HEK293 (cell line): Measurements from ENCODE around the gene BDP1.

ENCODE experiments used
- CTCF ChIA-PET: fragments of 350-600 bp; formaldehyde crosslinking; extraction: SDS; loops from one replicate; lab custom pipeline; 2021; ENCODE audit warnings: antibody characterized with exemption; lab: Yijun Ruan, JAX
- POLR2A ChIA-PET: fragments of 300-600 bp; formaldehyde crosslinking; extraction: SDS; loops from one replicate; lab custom pipeline; 2020; ENCODE audit warnings: antibody characterized with exemption, inconsistent platforms; lab: Yijun Ruan, JAX
- H3K27ac ChIP-seq: fragments of 200-500 bp; sonication (Bioruptor generic); 2 replicates; pipeline ENCODE4 v1.5.1; 2014; ENCODE audit warnings: low read depth, low read length, control low read depth, inconsistent platforms; ENCODE audit errors: extremely low read depth
- H3K36me3 ChIP-seq, 2 experiments: fragments of 200-500 bp in 1 of 2; sonication (Bioruptor generic) in 1 of 2; 1 replicate in 1 of 2; 2 replicates in 1 of 2; pipeline ENCODE4 v1.5.1; 2014 to 2017; ENCODE audit warnings: inconsistent platforms in 2 of 2, low read length in 2 of 2; ENCODE audit not compliant: control insufficient read depth in 2 of 2, insufficient read depth in 1 of 2
- H3K4me1 ChIP-seq: fragments of 200-500 bp; sonication (Bioruptor generic); 2 replicates; pipeline ENCODE4 v1.5.1; 2014; ENCODE audit warnings: mild to moderate bottlenecking, low read length, inconsistent platforms; ENCODE audit not compliant: control insufficient read depth, insufficient read depth
- H3K4me3 ChIP-seq: 2 replicates; pipeline ENCODE4 v1.5.1; 2011; ENCODE audit warnings: low read depth, mild to moderate bottlenecking, control low read depth, low read length, moderate library complexity
- H3K9me3 ChIP-seq: fragments of 200-500 bp; sonication (Bioruptor generic); 2 replicates; pipeline ENCODE4 v1.5.1; 2014; ENCODE audit warnings: low read depth, low read length, inconsistent platforms; ENCODE audit not compliant: control insufficient read depth, insufficient read depth
- ATF2 ChIP-seq: fragments of 450-650 bp; formaldehyde crosslinking; IDR thresholded peaks from 2 replicates; pipeline ENCODE4 v1.5.1; 2016; ENCODE audit warnings: missing biosample characterization, missing genetic modification characterization, low read depth
- EGR2 ChIP-seq: fragments of 450-650 bp; formaldehyde crosslinking; IDR thresholded peaks from 2 replicates; pipeline ENCODE4 v1.5.1; 2016; ENCODE audit warnings: low read depth, missing biosample characterization, missing genetic modification characterization
- FEZF1 ChIP-seq: fragments of 450-650 bp; formaldehyde crosslinking; IDR thresholded peaks from 2 replicates; pipeline ENCODE4 v1.5.1; 2016; ENCODE audit warnings: missing biosample characterization, missing genetic modification characterization
- GFI1B ChIP-seq: fragments of 450-650 bp; formaldehyde crosslinking; IDR thresholded peaks from 2 replicates; pipeline ENCODE4 v1.5.1; 2016; ENCODE audit warnings: missing biosample characterization, missing genetic modification characterization
- GLIS1 ChIP-seq: fragments of 450-650 bp; formaldehyde crosslinking; IDR thresholded peaks from 2 replicates; pipeline ENCODE4 v1.5.1; 2016; ENCODE audit warnings: missing biosample characterization, missing genetic modification characterization
- IKZF3 ChIP-seq: fragments of 450-650 bp; IDR thresholded peaks from 2 replicates; pipeline ENCODE4 v1.5.0; 2018; ENCODE audit warnings: missing biosample characterization, mild to moderate bottlenecking, missing genetic modification characterization, moderate library complexity
- KLF1 ChIP-seq: fragments of 450-650 bp; formaldehyde crosslinking; IDR thresholded peaks from 2 replicates; pipeline ENCODE4 v1.5.1; 2016; ENCODE audit warnings: missing biosample characterization, missing genetic modification characterization
- KLF10 ChIP-seq: fragments of 450-650 bp; IDR thresholded peaks from 2 replicates; pipeline ENCODE4 v1.5.1; 2018; ENCODE audit warnings: missing biosample characterization, mild to moderate bottlenecking, missing genetic modification characterization
- KLF9 ChIP-seq: fragments of 450-650 bp; formaldehyde crosslinking; IDR thresholded peaks from 2 replicates; pipeline ENCODE4 v1.5.1; 2016; ENCODE audit warnings: missing biosample characterization, missing genetic modification characterization, low read depth
- MZF1 ChIP-seq: fragments of 450-650 bp; formaldehyde crosslinking; IDR thresholded peaks from 2 replicates; pipeline ENCODE4 v1.5.1; 2017; ENCODE audit warnings: missing biosample characterization, missing genetic modification characterization, borderline replicate concordance
- SETDB1 ChIP-seq: IDR thresholded peaks from one replicate; pipeline ENCODE4 v1.6.1; 2017; ENCODE audit warnings: mild to moderate bottlenecking, low read length, moderate library complexity, mixed read lengths; ENCODE audit not compliant: insufficient read length
- WT1 ChIP-seq: fragments of 450-650 bp; formaldehyde crosslinking; IDR thresholded peaks from 2 replicates; pipeline ENCODE4 v1.5.1; 2016; ENCODE audit warnings: missing biosample characterization, missing genetic modification characterization
- ZBTB1 ChIP-seq: fragments of 450-650 bp; formaldehyde crosslinking; IDR thresholded peaks from 2 replicates; pipeline ENCODE4 v1.5.1; 2016; ENCODE audit warnings: missing biosample characterization, missing genetic modification characterization
- ZFP3 ChIP-seq: fragments of 450-650 bp; formaldehyde crosslinking; IDR thresholded peaks from 2 replicates; pipeline ENCODE4 v1.5.1; 2016; ENCODE audit warnings: low read depth, missing biosample characterization, missing genetic modification characterization
- ZNF133 ChIP-seq: fragments of 450-650 bp; formaldehyde crosslinking; IDR thresholded peaks from 2 replicates; pipeline ENCODE4 v1.5.1; 2016; ENCODE audit warnings: missing biosample characterization, missing genetic modification characterization
- ZNF146 ChIP-seq: fragments of 450-650 bp; formaldehyde crosslinking; IDR thresholded peaks from 2 replicates; pipeline ENCODE4 v1.5.1; 2016; ENCODE audit warnings: missing biosample characterization, missing genetic modification characterization
- ZNF157 ChIP-seq: fragments of 450-650 bp; formaldehyde crosslinking; IDR thresholded peaks from 2 replicates; pipeline ENCODE4 v1.5.1; 2016; ENCODE audit warnings: missing biosample characterization, missing genetic modification characterization
- ZNF175 ChIP-seq: fragments of 450-650 bp; formaldehyde crosslinking; IDR thresholded peaks from 2 replicates; pipeline ENCODE4 v1.5.1; 2016; ENCODE audit warnings: missing biosample characterization, missing genetic modification characterization
- ZNF184 ChIP-seq: fragments of 450-650 bp; IDR thresholded peaks from 2 replicates; pipeline ENCODE4 v1.5.1; 2018; ENCODE audit warnings: missing biosample characterization, mild to moderate bottlenecking, missing genetic modification characterization
- ZNF280D ChIP-seq: fragments of 450-650 bp; formaldehyde crosslinking; IDR thresholded peaks from 2 replicates; pipeline ENCODE4 v1.5.1; 2016; ENCODE audit warnings: missing biosample characterization, missing genetic modification characterization
- ZNF394 ChIP-seq: fragments of 450-650 bp; formaldehyde crosslinking; IDR thresholded peaks from 2 replicates; pipeline ENCODE4 v1.5.1; 2016; ENCODE audit warnings: missing biosample characterization, missing genetic modification characterization, mild to moderate bottlenecking, moderate library complexity, borderline replicate concordance
- ZNF423 ChIP-seq: fragments of 450-650 bp; formaldehyde crosslinking; IDR thresholded peaks from 2 replicates; pipeline ENCODE4 v1.5.1; 2016; ENCODE audit warnings: missing biosample characterization, missing genetic modification characterization
- ZNF449 ChIP-seq: fragments of 450-650 bp; formaldehyde crosslinking; IDR thresholded peaks from 2 replicates; pipeline ENCODE4 v1.5.1; 2017; ENCODE audit warnings: missing biosample characterization, mild to moderate bottlenecking, missing genetic modification characterization, moderate library complexity
- ZNF514 ChIP-seq: fragments of 450-650 bp; formaldehyde crosslinking; IDR thresholded peaks from 2 replicates; pipeline ENCODE4 v1.5.1; 2016; ENCODE audit warnings: missing biosample characterization, missing genetic modification characterization
- ZNF555 ChIP-seq: fragments of 450-650 bp; formaldehyde crosslinking; conservative IDR thresholded peaks from 2 replicates; pipeline ENCODE4 v1.5.1; 2017; ENCODE audit warnings: missing biosample characterization, mild to moderate bottlenecking, missing genetic modification characterization, inconsistent platforms
- ZNF571 ChIP-seq: fragments of 450-650 bp; formaldehyde crosslinking; IDR thresholded peaks from 2 replicates; pipeline ENCODE4 v1.5.0; 2017; ENCODE audit warnings: missing biosample characterization, missing genetic modification characterization
- ZNF600 ChIP-seq: fragments of 450-650 bp; formaldehyde crosslinking; IDR thresholded peaks from 2 replicates; pipeline ENCODE4 v1.5.1; 2016; ENCODE audit warnings: missing biosample characterization, missing genetic modification characterization
- ZNF621 ChIP-seq: fragments of 450-650 bp; formaldehyde crosslinking; IDR thresholded peaks from 2 replicates; pipeline ENCODE4 v1.5.1; 2017; ENCODE audit warnings: missing biosample characterization, missing genetic modification characterization
- ZNF677 ChIP-seq: fragments of 450-650 bp; IDR thresholded peaks from 2 replicates; pipeline ENCODE4 v1.5.0; 2018; ENCODE audit warnings: missing biosample characterization, mild to moderate bottlenecking, missing genetic modification characterization, moderate library complexity
- ZNF777 ChIP-seq: fragments of 450-650 bp; formaldehyde crosslinking; IDR thresholded peaks from 2 replicates; pipeline ENCODE4 v1.5.1; 2017; ENCODE audit warnings: missing biosample characterization, missing genetic modification characterization, borderline replicate concordance
- ZNF843 ChIP-seq: fragments of 450-650 bp; formaldehyde crosslinking; IDR thresholded peaks from 2 replicates; pipeline ENCODE4 v1.5.1; 2016; ENCODE audit warnings: missing biosample characterization, missing genetic modification characterization

Gene BDP1

DNA sequence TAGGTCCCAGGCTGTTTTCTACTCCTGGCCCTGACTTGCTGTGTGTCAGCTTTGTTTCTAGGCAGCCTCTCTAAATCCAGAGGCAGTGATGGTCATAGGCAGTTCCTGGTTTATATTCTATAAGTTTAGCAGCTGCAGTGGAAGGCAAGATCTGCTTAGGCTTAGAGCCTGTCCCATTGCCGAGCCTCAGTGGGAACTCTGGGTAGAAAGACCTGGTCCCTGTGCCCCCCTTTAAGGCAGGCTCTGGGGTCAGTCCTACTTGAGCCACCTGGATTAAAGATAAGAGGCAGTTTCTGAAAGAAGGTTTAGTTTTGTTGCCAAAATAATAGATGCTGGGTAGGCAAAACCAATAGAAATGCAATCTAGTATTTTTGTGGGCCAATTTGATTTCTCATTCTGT is 145.3 kb downstream of the BDP1 start:
- ChIA-PET POLR2A (interaction anchor here (1.3 kb wide), 1 partner anchor 14 kb away, joined by 20 read pairs; the partner anchor contains the start of gene MCCC2), CTCF (interaction anchor here (0.7 to 2.1 kb wide), 16 partner anchors 10 to 157 kb away, joined by 3 to 20 read pairs (median 3); partner anchors contain the start of gene MCCC2)
- Histone ChIP-seq H3K9me3 (no peaks in the 10 kb centered on the region), H3K4me3 (no peak overlapping the region), H3K4me1 (peaks cover 15% of the 10 kb centered on the region), H3K36me3 (peaks cover 45 to 65% of the 10 kb centered on the region in 2 experiments), H3K27ac (peak overlapping the region; percentile 54)
- TF ChIP-seq KLF9 (tag by site-specific recombination) (no peak), ZNF777 (tag by site-specific recombination) (no peak), EGR2 (tag by site-specific recombination) (no peak), SETDB1 (no peak), ZNF175 (no peak), IKZF3 (tag by site-specific recombination) (no peak), ZNF555 (tag by site-specific recombination) (no peak), ZNF514 (tag by site-specific recombination) (no peak), ZNF677 (tag by site-specific recombination) (no peak), KLF1 (tag by site-specific recombination) (no peak), ZNF571 (tag by site-specific recombination) (no peak), ZNF280D (tag by site-specific recombination) (no peak), ZNF423 (tag by site-specific recombination) (no peak), ZNF157 (tag by site-specific recombination) (no peak), ATF2 (tag by site-specific recombination) (no peak), ZNF133 (tag by site-specific recombination) (no peak)

DNA sequence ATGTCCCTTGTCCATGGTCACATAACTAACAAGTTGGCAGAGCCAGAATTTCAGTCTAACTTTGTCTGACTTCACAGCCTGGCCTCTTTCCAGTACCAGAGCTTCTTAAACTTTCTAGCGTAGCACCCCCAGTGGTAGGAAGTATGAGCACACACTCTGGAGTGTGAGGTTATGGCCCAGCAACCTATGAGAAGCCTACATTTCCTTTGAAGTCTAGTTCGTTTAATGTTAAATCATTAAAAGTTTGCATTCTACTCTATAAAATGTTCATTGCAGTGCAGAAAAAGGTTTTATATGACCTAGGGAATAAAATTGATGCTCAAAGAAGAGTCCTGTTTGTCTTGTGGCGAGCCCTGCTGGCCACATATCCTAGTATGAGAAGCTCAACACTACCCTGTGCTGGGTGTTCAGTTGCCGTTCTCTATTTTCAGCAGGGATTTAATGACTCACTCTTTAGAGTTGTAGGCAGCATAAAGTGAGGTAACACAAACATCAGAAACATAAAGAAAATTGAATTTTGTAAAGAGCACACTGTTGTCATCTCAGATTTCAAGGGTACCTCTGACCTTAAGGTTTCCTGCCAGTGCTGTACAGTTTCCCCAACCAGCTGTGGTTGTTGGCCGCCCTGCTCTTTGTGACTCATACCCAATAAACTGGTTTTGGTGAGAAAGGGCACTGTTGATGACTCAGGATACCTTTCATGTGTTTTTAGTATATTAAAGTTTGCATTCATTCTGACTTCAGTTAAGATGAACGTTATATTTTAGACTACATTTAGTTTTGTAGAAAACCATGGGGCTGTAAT is 146.0 kb downstream of the BDP1 start:
- ChIA-PET POLR2A (interaction anchor here (1.3 kb wide), 1 partner anchor 14 kb away, joined by 20 read pairs; the partner anchor contains the start of gene MCCC2), CTCF (interaction anchor here (0.5 to 2.1 kb wide), 18 partner anchors 9 to 732 kb away, joined by 3 to 20 read pairs (median 3); partner anchors contain the start of gene MCCC2)
- peaks cover 15% of the 10 kb centered on the region for H3K4me1 ChIP-seq
- H3K36me3 ChIP-seq = peaks cover 45 to 60% of the 10 kb centered on the region in 2 experiments
- peak overlapping the region; percentile 54 for H3K27ac ChIP-seq
- no peaks in the 10 kb centered on the region for H3K9me3 ChIP-seq
- H3K4me3 ChIP-seq = no peak overlapping the region
- TF ChIP-seq KLF10 (tag by site-specific recombination) = peak; percentile 62
- peak; percentile 81 for TF ChIP-seq ZNF184 (tag by site-specific recombination)
- TF ChIP-seq ZNF600 (tag by site-specific recombination) = peak; percentile 74
- TF ChIP-seq ZNF449 (tag by site-specific recombination) = peak; percentile 93
- TF ChIP-seq GLIS1 = peak; percentile 87
- TF ChIP-seq GFI1B (tag by site-specific recombination) = peak; percentile 81
- TF ChIP-seq MZF1 = peak; percentile 36; the same call in 1 of the 2 replicates
- TF ChIP-seq FEZF1 (tag by site-specific recombination) = peak; percentile 81
- TF ChIP-seq ZNF146 (tag by site-specific recombination) = no peak
- TF ChIP-seq ZNF843 (tag by site-specific recombination) = peak; percentile 80
- TF ChIP-seq WT1 (tag by site-specific recombination) = peak; percentile 40; the same call in 1 of the 2 replicates
- no peak for TF ChIP-seq ZFP3 (tag by site-specific recombination)
- no peak for TF ChIP-seq ZNF621
- peak; percentile 53; the same call in 1 of the 2 replicates for TF ChIP-seq ZNF394 (tag by site-specific recombination)
- TF ChIP-seq ZBTB1 (tag by site-specific recombination) = peak; percentile 21; the same call in 1 of the 2 replicates
